Endodermal cell (in vitro differentiated cells): ENCODE results near the gene MUC21. TPM values are rescaled to one million over a fixed set of nuclear protein-coding genes. Genes with fewer than 3 reads are reported as not detected.

Experiments used
- DNase-seq: peaks from one replicate; pipeline ENCODE4 v3.0.0-alpha.2; 2017
- H3K27ac ChIP-seq: 2 replicates; pipeline ENCODE4 v1.5.1; 2013; ENCODE audit warnings: mild to moderate bottlenecking, low read depth, low read length, moderate library complexity
- H3K27me3 ChIP-seq: 2 replicates; pipeline ENCODE4 v1.6.1; 2013; ENCODE audit warnings: mild to moderate bottlenecking, low read length, moderate library complexity; ENCODE audit not compliant: insufficient read depth, control insufficient read depth, poor library complexity, severe bottlenecking
- H3K36me3 ChIP-seq: 2 replicates; pipeline ENCODE4 v1.7.0; 2013; ENCODE audit warnings: mild to moderate bottlenecking, low read length, moderate library complexity; ENCODE audit not compliant: control insufficient read depth, insufficient read depth
- H3K4me1 ChIP-seq: one replicate; pipeline ENCODE4 v1.7.0; 2013; ENCODE audit warnings: low read length; ENCODE audit not compliant: control insufficient read depth, insufficient read depth
- H3K4me3 ChIP-seq: 2 replicates; pipeline ENCODE4 v1.5.1; 2013; ENCODE audit warnings: mild to moderate bottlenecking, low read length, moderate library complexity
- H3K9ac ChIP-seq: 2 replicates; pipeline ENCODE4 v1.6.1; 2013; ENCODE audit warnings: mild to moderate bottlenecking, low read length, moderate library complexity; ENCODE audit not compliant: poor library complexity, severe bottlenecking; ENCODE audit errors: extremely low read depth
- H3K9me3 ChIP-seq: 2 replicates; pipeline ENCODE4 v1.6.1; 2013; ENCODE audit warnings: mild to moderate bottlenecking, low read length, moderate library complexity; ENCODE audit not compliant: control insufficient read depth
- H3K27ac Mint-ChIP-seq: 2 replicates; pipeline ENCODE4 v1.8.0; 2020; ENCODE audit warnings: mixed read lengths
- H3K27me3 Mint-ChIP-seq: 2 replicates; pipeline ENCODE4 v1.8.0; 2021; ENCODE audit warnings: mild to moderate bottlenecking, mixed read lengths; ENCODE audit not compliant: insufficient read depth
- H3K36me3 Mint-ChIP-seq: 2 replicates; pipeline ENCODE4 v1.8.0; 2020; ENCODE audit warnings: low read depth, mixed read lengths
- H3K4me1 Mint-ChIP-seq: 2 replicates; pipeline ENCODE4 v1.8.0; 2020; ENCODE audit warnings: mixed read lengths
- H3K4me3 Mint-ChIP-seq: 2 replicates; pipeline ENCODE4 v1.8.0; 2020; ENCODE audit warnings: mild to moderate bottlenecking, moderate library complexity, mixed read lengths
- H3K9me3 Mint-ChIP-seq: 2 replicates; pipeline ENCODE4 v1.8.0; 2020; ENCODE audit warnings: mild to moderate bottlenecking, mixed read lengths
- CTCF ChIP-seq: fragments of 200-600 bp; sonication (generic); conservative IDR thresholded peaks from 2 replicates; pipeline ENCODE4 v1.5.0; 2021; ENCODE audit warnings: antibody characterized with exemption, mild to moderate bottlenecking
- WGBS, 2 experiments: methylation state at CpG; one replicate each; pipeline versions ENCODE4 v1.1.5 to v1.1.7; 2013; ENCODE audit warnings: missing lambda C conversion rate in 2 of 2, mixed read lengths in 1 of 2; ENCODE audit not compliant: insufficient coverage in 1 of 2, insufficient read length in 1 of 2; 5-methylcytosine and 5-hydroxymethylcytosine counted together
- total RNA-seq, 2 donors: library from RNA; stranded (reverse); fragmentation: NEBNext Ultra II Directional in 1 of 2; extraction: Animal tissue kit (Norgen Biotek cat#: 25700) in 1 of 2; gene quantifications; 2 replicates in 1 of 2; 3 replicates in 1 of 2; pipeline ENCODE4 v1.2.1, GENCODE V29; 2021

MUC21 gene
- total RNA-seq, 2 donors from 2014 or later, result not detected

- Histone ChIP-seq H3K36me3 (no peaks in the 10 kb centered on the region), H3K27ac (no peak overlapping the region), H3K9me3 (no peaks in the 10 kb centered on the region), H3K9ac (no peak overlapping the region), H3K4me1 (no peaks in the 10 kb centered on the region), H3K4me3 (no peak overlapping the region), H3K27me3 (peaks cover 11% of the 10 kb centered on the region)
- no peak for DNase-seq
- Mint-ChIP-seq H3K4me3 (no peak overlapping the region), H3K36me3 (no peaks in the 10 kb centered on the region), H3K27me3 (peaks cover 44% of the 10 kb centered on the region), H3K27ac (no peak overlapping the region), H3K9me3 (peaks cover 3% of the 10 kb centered on the region), H3K4me1 (peaks cover 8% of the 10 kb centered on the region)
- no peak for TF ChIP-seq CTCF
- WGBS, 2 experiments, result 89 to 96% methylated on average over 5 to 8 of the region's 9 CpGs
Observed at GRCh38 chr6:30960907-30961673, 22.4 kb upstream of the MUC21 start.

- no peak overlapping the region for H3K27ac ChIP-seq
- Mint-ChIP-seq H3K4me3 (no peak overlapping the region), H3K27ac (no peak overlapping the region), H3K9me3 (peaks cover 3% of the 10 kb centered on the region), H3K27me3 (peaks cover 31% of the 10 kb centered on the region), H3K4me1 (peaks cover 9% of the 10 kb centered on the region), H3K36me3 (no peaks in the 10 kb centered on the region)
- H3K4me3 ChIP-seq, result no peak overlapping the region
- H3K9ac ChIP-seq, result no peak overlapping the region
- peaks cover 4% of the 10 kb centered on the region for H3K27me3 ChIP-seq
- no peak for TF ChIP-seq CTCF
- H3K9me3 ChIP-seq, result no peaks in the 10 kb centered on the region
- H3K4me1 ChIP-seq, result no peaks in the 10 kb centered on the region
- no peaks in the 10 kb centered on the region for H3K36me3 ChIP-seq
- DNase-seq, result no peak
Observed at GRCh38 chr6:30962716-30963115, 20.8 kb upstream of the MUC21 start.

DNA sequence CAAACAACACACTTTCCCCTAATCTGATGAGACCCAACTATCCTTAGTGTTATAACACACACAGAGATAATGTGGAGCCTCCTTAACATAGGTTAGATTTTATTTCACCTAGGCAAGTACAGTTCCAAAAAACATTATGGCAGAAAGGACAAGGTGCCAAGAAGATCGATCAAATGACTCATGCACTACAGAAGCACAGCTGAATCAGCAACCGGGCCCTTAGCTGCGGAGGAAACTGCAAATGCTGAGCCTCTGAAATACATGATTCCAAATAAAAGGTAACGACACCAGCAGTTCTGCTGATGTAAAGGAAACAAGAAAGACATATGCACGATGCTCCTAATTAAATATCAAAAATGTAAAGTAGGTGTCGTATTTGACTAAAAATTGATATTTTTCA, 19.9 kb upstream of the MUC21 start:
- Mint-ChIP-seq H3K36me3 (no peaks in the 10 kb centered on the region), H3K27me3 (peaks cover 23% of the 10 kb centered on the region), H3K4me3 (no peak overlapping the region), H3K4me1 (peaks cover 9% of the 10 kb centered on the region), H3K9me3 (peaks cover 3% of the 10 kb centered on the region), H3K27ac (no peak overlapping the region)
- Histone ChIP-seq H3K4me1 (no peaks in the 10 kb centered on the region), H3K36me3 (no peaks in the 10 kb centered on the region), H3K4me3 (no peak overlapping the region), H3K9ac (no peak overlapping the region), H3K27ac (no peak overlapping the region), H3K9me3 (no peaks in the 10 kb centered on the region), H3K27me3 (no peaks in the 10 kb centered on the region)
- 92 to 94% methylated on average over 5 to 6 of the region's 6 CpGs for WGBS, 2 experiments
- no peak for TF ChIP-seq CTCF
- no peak for DNase-seq
